Epithelial cell of esophagus (primary cell): ENCODE results near the gene OSBPL10.
A peak's percentile ranks its signal among the peaks of the same experiment; 100 is the strongest.

ENCODE experiments used
- DNase-seq: peaks from one replicate; pipeline ENCODE4 v3.0.0; 2010; ENCODE audit warnings: low read depth
- H3K4me3 ChIP-seq: 2 replicates; pipeline ENCODE4 v1.5.1; 2011; ENCODE audit warnings: mild to moderate bottlenecking, low read length, control low read depth
- CTCF ChIP-seq: IDR thresholded peaks from 2 replicates; pipeline ENCODE4 v1.5.1; 2011; ENCODE audit warnings: low read depth, mild to moderate bottlenecking, low read length, control low read depth, inconsistent platforms; ENCODE audit not compliant: insufficient read depth; ENCODE audit errors: missing control alignments

OSBPL10 gene

GRCh38 chr3:31968927-31969418 lies 12.1 kb downstream of the OSBPL10 start:
- DNase-seq = peak; percentile 86
- H3K4me3 ChIP-seq = peak overlapping the region; percentile 7
- no peak for TF ChIP-seq CTCF

- no peak for TF ChIP-seq CTCF
- DNase-seq = peak; percentile 71
- peak overlapping the region; percentile 7 for H3K4me3 ChIP-seq
Measured at GRCh38 chr3:31968369-31968926, 12.6 kb downstream of the OSBPL10 start.

- DNase-seq = no peak
Measured at GRCh38 chr3:31967592-31967991, 13.5 kb downstream of the OSBPL10 start.

GRCh38 chr3:31966978-31967591 lies 14.0 kb downstream of the OSBPL10 start:
- no peak for DNase-seq

More at GRCh38 chr3:31967592-31967991, 13.5 kb downstream of the OSBPL10 start:
- no peak overlapping the region for H3K4me3 ChIP-seq
- no peak for TF ChIP-seq CTCF

GRCh38 chr3:31962801-31963205 lies 18.3 kb downstream of the OSBPL10 start:
- no peak for TF ChIP-seq CTCF
- no peak overlapping the region for H3K4me3 ChIP-seq
- peak; percentile 57 for DNase-seq

More at GRCh38 chr3:31966978-31967591, 14.0 kb downstream of the OSBPL10 start:
- no peak overlapping the region for H3K4me3 ChIP-seq
- TF ChIP-seq CTCF = no peak

GRCh38 chr3:31960793-31961431 lies 20.1 kb downstream of the OSBPL10 start:
- H3K4me3 ChIP-seq = no peak overlapping the region
- no peak for TF ChIP-seq CTCF
- peak; percentile 67 for DNase-seq
